Adrenal gland (tissue), 12 donors: Measurements from ENCODE around the gene KXD1. TPM values are rescaled to one million over a fixed set of nuclear protein-coding genes. Genes with fewer than 3 reads are reported as not detected.
A peak's percentile ranks its signal among the peaks of the same experiment; 100 is the strongest.

ENCODE experiments used
- DNase-seq, 7 donors: peaks; one replicate each; pipeline ENCODE4 v3.0.0-alpha.2; 2019 to 2020
- H3K27ac ChIP-seq, 5 donors: fragments of 200-600 bp; sonication (generic) in 4 of 5; 1 replicate in 3 of 5; 2 replicates in 2 of 5; pipeline versions ENCODE4 v1.5.1 to v1.8.0; 2016 to 2020; ENCODE audit warnings: mild to moderate bottlenecking in 1 of 5
- H3K27me3 ChIP-seq: fragments of 200-600 bp; 2 replicates; pipeline ENCODE4 v1.8.0; 2021
- H3K36me3 ChIP-seq, 2 donors: fragments of 200-600 bp; replicated peaks in 1 of 2; 1 replicate in 1 of 2; 2 replicates in 1 of 2; pipeline versions ENCODE4 v1.5.1 to v1.8.0; 2018 to 2022
- H3K4me1 ChIP-seq, 2 donors: fragments of 200-600 bp; replicated peaks in 1 of 2; 1 replicate in 1 of 2; 2 replicates in 1 of 2; pipeline versions ENCODE4 v1.5.1 to v1.8.0; 2018 to 2021
- H3K4me3 ChIP-seq, 4 donors: fragments of 200-600 bp; sonication (generic) in 3 of 4; one replicate each; pipeline ENCODE4 v1.5.1; 2016 to 2018
- H3K9me3 ChIP-seq, 3 donors: fragments of 200-600 bp; sonication (generic) in 1 of 3; replicated peaks in 1 of 3; 1 replicate in 2 of 3; 2 replicates in 1 of 3; pipeline versions ENCODE4 v1.5.1 to v1.8.0; 2016 to 2021
- CTCF ChIP-seq, 6 experiments: fragments of 450-650 bp in 4 of 6; fragments of 200-600 bp in 2 of 6; sonication (generic) in 1 of 6; IDR thresholded peaks; 1 replicate in 5 of 6; 2 replicates in 1 of 6; pipeline versions ENCODE4 v1.5.1 to v1.8.0; 2016 to 2021; ENCODE audit warnings: antibody characterized with exemption in 6 of 6, mild to moderate bottlenecking in 2 of 6, moderate library complexity in 1 of 6
- POLR2A ChIP-seq, 2 donors: fragments of 450-650 bp; IDR thresholded peaks; one replicate each; pipeline ENCODE4 v1.6.1; 2017; ENCODE audit warnings: antibody characterized with exemption in 2 of 2, mild to moderate bottlenecking in 2 of 2, moderate library complexity in 1 of 2
- WGBS, 4 donors: extraction: QIAGEN DNeasy Blood & Tissue Kit in 2 of 4; methylation state at CpG; one replicate each; pipeline versions ENCODE4 v1.1.5 to v1.1.7; 2013 to 2017; 5-methylcytosine and 5-hydroxymethylcytosine counted together
- intact Hi-C, 2 donors: fragments of 100-400 bp; cut with DNase I; formaldehyde crosslinking; loops; one replicate each; pipeline versions ENCODE4 v1.14.1 to v1.15.0; 2022 to 2023
- polyA plus RNA-seq, 3 donors: library from polyadenylated mRNA; stranded (reverse); fragments of 200-250 nt in 2 of 3; fragments of 350-450 nt in 1 of 3; fragmentation: Illumina TruSeq in 1 of 3; extraction: RNeasy Lipid Tissue Mini Kit (QIAGEN cat#74804) in 1 of 3; gene quantifications; one replicate each; pipeline ENCODE4 v1.2.3, GENCODE V29; 2013 to 2014
- total RNA-seq, 9 donors: library from RNA; depleted of rRNA in 4 of 9; stranded (reverse); fragments of >200 nt in 4 of 9; fragments of 120-200 nt in 1 of 9; fragmentation: NEBNext Ultra II Directional in 1 of 9; extraction: Animal tissue kit (Norgen Biotek cat#: 25700) in 1 of 9; gene quantifications; one replicate each; pipeline versions ENCODE4 v1.1.0 to v1.2.4, GENCODE V29; 2013 to 2023
- donor health status: healthy with polysubstance abuse.
- donor health status: Bipolar disorder and iron deficiency.
- donor health status: DM: yes; HTN: yes; CAD: no.
- donor health status: DM: no; HTN: no; CAD: no.
- donor health status: DM: no; HTN: no; CAD: no.
- donor health status: DM: yes; HTN: yes; CAD: no.

Gene KXD1
- total and polyA plus RNA-seq, 12 donors = 57.7 to 165 (median 82.5) TPM

GRCh38 chr19:18606281-18607225, 48.9 kb downstream of the KXD1 start, which contains the start of gene CRLF1:
TSS of gene CRLF1 (minus strand) at chr19:18606799. CDS start at chr19:18606656, 143 bp downstream.
- TF ChIP-seq CTCF (IDR thresholded peaks at IDR 0.05) (no peak), POLR2A (IDR thresholded peaks at IDR 0.05) (no peak)
- intact Hi-C loops = no loop called here
- no peak within 1 kb of the TSS for H3K27ac ChIP-seq
- no peaks in the 10 kb centered on the region for H3K9me3 ChIP-seq
- H3K27me3 ChIP-seq = peaks cover 75% of the 10 kb centered on the region
- peaks cover 0 to 15% of the 10 kb centered on the region in 2 donors for H3K4me1 ChIP-seq
- no peak for DNase-seq
- no peaks in the 10 kb centered on the region for H3K36me3 ChIP-seq
- H3K4me3 ChIP-seq = peak within 1 kb of the TSS in 1 of 4 donors; percentile 23
- WGBS, 4 donors = 0 to 1% (median 1%) methylated on average over 5 to 108 of the region's 116 CpGs

DNA sequence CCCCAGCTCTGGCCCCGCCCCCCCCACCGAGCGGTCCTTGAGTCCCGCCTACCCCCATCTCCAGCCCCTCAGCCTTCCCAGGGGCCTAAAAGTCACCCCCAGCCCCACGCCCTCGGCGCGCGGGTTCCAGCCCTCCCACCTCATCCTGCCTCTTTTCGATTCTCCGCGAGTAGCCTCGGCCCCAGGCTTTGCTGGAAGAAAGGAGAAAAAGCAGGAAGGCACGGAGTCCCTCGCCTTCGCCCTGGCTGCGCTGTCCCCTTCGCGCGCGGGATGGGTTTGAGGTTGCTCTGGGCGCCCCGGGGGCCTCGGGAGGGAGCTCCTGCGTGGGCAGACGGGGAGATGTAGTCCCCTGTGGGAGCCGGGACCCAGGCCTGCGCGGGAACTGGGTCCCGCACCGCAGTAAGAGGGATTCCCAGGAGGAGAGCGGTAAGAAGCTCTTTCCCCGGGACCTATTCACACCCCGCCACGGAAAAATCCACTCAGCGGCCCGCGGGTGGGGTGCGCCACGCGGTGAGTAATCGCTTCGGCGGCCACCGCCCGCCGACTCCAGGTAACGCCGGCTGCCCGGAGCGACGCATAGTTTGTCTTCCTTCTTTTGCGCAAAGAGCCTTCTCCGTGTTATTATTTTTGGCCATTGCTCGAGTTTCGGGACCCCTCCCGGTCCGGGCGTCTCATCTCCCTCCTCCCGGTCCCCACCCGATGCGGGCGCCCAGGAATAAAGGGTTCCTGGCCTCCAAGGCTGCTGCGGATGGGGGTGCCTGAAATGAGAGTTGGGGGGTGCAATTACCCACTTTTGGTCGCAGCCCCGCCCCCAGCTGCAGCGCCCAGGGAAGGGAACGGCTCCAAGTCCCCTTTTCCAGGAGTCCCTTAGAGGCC, 49.8 kb downstream of the KXD1 start:
- H3K4me3 ChIP-seq = peak overlapping the region in 1 of 4 donors; percentile 23
- H3K27me3 ChIP-seq = peaks cover 84% of the 10 kb centered on the region
- no peaks in the 10 kb centered on the region for H3K36me3 ChIP-seq
- intact Hi-C loops = no loop called here
- peaks cover 1 to 25% of the 10 kb centered on the region in 2 donors for H3K4me1 ChIP-seq
- H3K9me3 ChIP-seq = no peaks in the 10 kb centered on the region
- no peak for DNase-seq
- TF ChIP-seq POLR2A (IDR thresholded peaks at IDR 0.05) (no peak), CTCF (IDR thresholded peaks at IDR 0.05) (no peak)
- no peak overlapping the region for H3K27ac ChIP-seq
- WGBS, 4 donors = 1 to 2% (median 2%) methylated on average over 29 to 68 of the region's 68 CpGs

DNA sequence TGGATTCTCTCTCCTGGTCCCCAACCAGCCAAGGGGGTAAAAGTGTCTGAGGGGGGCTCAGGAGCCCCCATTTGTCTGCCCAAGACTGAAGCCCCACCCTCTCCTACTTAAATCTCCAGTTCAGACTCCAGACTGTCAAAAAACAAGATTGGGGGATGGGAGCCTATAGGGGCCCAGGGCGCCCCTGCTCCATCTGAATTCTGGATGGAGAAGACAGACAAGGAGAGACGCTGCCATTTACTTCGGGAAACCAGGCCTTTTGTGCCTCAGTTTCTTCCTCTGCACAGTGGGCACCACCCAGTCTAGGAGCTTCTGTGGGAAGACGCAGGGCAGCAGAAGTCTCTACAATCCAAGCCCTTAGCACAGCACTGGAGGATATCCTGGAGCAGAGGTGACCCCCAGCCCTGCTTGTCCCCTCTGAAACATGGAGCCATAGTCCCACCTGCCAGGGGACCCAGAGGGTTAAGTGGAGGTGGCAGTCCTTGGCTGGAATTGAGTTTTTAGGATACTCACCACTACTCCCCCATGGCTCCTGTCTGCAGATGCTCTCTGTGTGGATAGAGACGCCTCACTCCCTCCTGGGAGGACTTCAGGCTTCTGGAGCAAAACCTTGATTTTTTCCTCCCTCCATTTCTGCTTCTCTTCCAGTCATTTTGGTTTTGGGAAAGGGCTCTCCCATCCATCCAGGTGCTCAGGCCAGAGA, 50.6 kb downstream of the KXD1 start:
- no peak for DNase-seq
- intact Hi-C loops = no loop called here
- Histone ChIP-seq H3K4me1 (peaks cover 4 to 31% of the 10 kb centered on the region in 2 donors), H3K9me3 (no peaks in the 10 kb centered on the region), H3K27ac (no peak overlapping the region), H3K27me3 (peaks cover 87% of the 10 kb centered on the region), H3K36me3 (no peaks in the 10 kb centered on the region), H3K4me3 (no peak overlapping the region)
- TF ChIP-seq CTCF (IDR thresholded peaks at IDR 0.05) = no peak
- TF ChIP-seq POLR2A (IDR thresholded peaks at IDR 0.05) = no peak
- 22 to 37% (median 30%) methylated on average over 4 to 5 of the region's 5 CpGs for WGBS, 4 donors
